B cell (primary cell): ENCODE results near the gene GNG7. TPM values are rescaled to one million over a fixed set of nuclear protein-coding genes. Genes with fewer than 3 reads are reported as not detected.

Experiments
- ATAC-seq: fragments of 200-7000 bp; cut with Tn5 transposase; one replicate; pipeline ENCODE4 v1.10.0; 2021; ENCODE audit warnings: low read depth, mild to moderate bottlenecking, moderate number of reproducible peaks, moderate library complexity
- CTCF ChIA-PET: fragments of 350-600 bp; sonication (Branson Sonifier 250); formaldehyde crosslinking; loops from one replicate; lab custom pipeline; 2021; ENCODE audit warnings: antibody characterized with exemption, inconsistent platforms; lab: Charles Lee
- POLR2A ChIA-PET: fragments of 350-600 bp; sonication (Branson Sonifier 250); formaldehyde crosslinking; loops from one replicate; lab custom pipeline; 2021; ENCODE audit warnings: antibody characterized with exemption; lab: Charles Lee
- DNase-seq: peaks from one replicate; pipeline ENCODE4 v3.0.0; 2013
- H2AFZ ChIP-seq: 2 replicates; pipeline ENCODE4 v1.6.1; 2012; ENCODE audit warnings: mild to moderate bottlenecking, low read depth, low read length; ENCODE audit not compliant: insufficient read depth, poor library complexity, severe bottlenecking
- H3K27ac ChIP-seq, 2 donors: 1 replicate in 1 of 2; 2 replicates in 1 of 2; pipeline ENCODE4 v1.5.1; 2012 to 2013; ENCODE audit warnings: low read length in 2 of 2, mild to moderate bottlenecking in 2 of 2, moderate library complexity in 1 of 2
- H3K27me3 ChIP-seq, 4 experiments: fragments of 200-600 bp in 1 of 4; sonication (generic) in 1 of 4; replicated peaks in 1 of 4; 1 replicate in 2 of 4; 2 replicates in 2 of 4; pipeline versions ENCODE4 v1.6.1 to v1.7.0; 2013 to 2016; ENCODE audit warnings: low read length in 3 of 4, mild to moderate bottlenecking in 2 of 4, mixed read lengths in 1 of 4, moderate library complexity in 1 of 4; ENCODE audit not compliant: insufficient read depth in 4 of 4, control insufficient read depth in 3 of 4; ENCODE audit errors: control extremely low read depth in 1 of 4
- H3K36me3 ChIP-seq, 2 experiments: replicated peaks in 1 of 2; 1 replicate in 1 of 2; 2 replicates in 1 of 2; pipeline versions ENCODE4 v1.6.1 to v1.7.1; 2013; ENCODE audit warnings: low read length in 1 of 2; ENCODE audit not compliant: insufficient read depth in 2 of 2, control insufficient read depth in 1 of 2; ENCODE audit errors: control extremely low read depth in 1 of 2, extremely low read depth in 1 of 2
- H3K4me1 ChIP-seq, 2 donors: fragments of 200-600 bp in 1 of 2; sonication (generic) in 1 of 2; 1 replicate in 1 of 2; 2 replicates in 1 of 2; pipeline versions ENCODE4 v1.5.1 to v1.6.1; 2013 to 2017; ENCODE audit warnings: low read length in 2 of 2; ENCODE audit not compliant: control insufficient read depth in 2 of 2, insufficient read depth in 2 of 2
- H3K4me2 ChIP-seq: replicated peaks from 2 replicates; pipeline ENCODE3; 2012; ENCODE audit warnings: mild to moderate bottlenecking, low read depth, low read length; ENCODE audit not compliant: poor library complexity, severe bottlenecking
- H3K4me3 ChIP-seq, 5 experiments: fragments of 200-600 bp in 1 of 5; sonication (generic) in 1 of 5; 1 replicate in 3 of 5; 2 replicates in 2 of 5; pipeline versions ENCODE4 v1.5.1 to v1.7.0; 2011 to 2016; ENCODE audit warnings: low read length in 4 of 5, mild to moderate bottlenecking in 4 of 5, low read depth in 2 of 5, control low read depth in 1 of 5, moderate library complexity in 1 of 5; ENCODE audit not compliant: insufficient read depth in 1 of 5; ENCODE audit errors: control extremely low read depth in 1 of 5, extremely low read depth in 1 of 5
- H3K79me2 ChIP-seq: fragments of 200-600 bp; sonication (generic); one replicate; pipeline ENCODE4 v1.6.0; 2016; ENCODE audit warnings: low read length; ENCODE audit not compliant: control insufficient read depth, insufficient read depth
- H3K9ac ChIP-seq: fragments of 200-600 bp; sonication (generic); 2 replicates; pipeline ENCODE4 v1.6.1; 2017; ENCODE audit warnings: mild to moderate bottlenecking, low read length, moderate library complexity
- H3K9me3 ChIP-seq, 3 donors: one replicate each; pipeline versions ENCODE4 v1.6.1 to v1.7.1; 2013; ENCODE audit warnings: low read length in 2 of 3; ENCODE audit not compliant: control insufficient read depth in 2 of 3, insufficient read depth in 1 of 3; ENCODE audit errors: control extremely low read depth in 1 of 3
- H4K20me1 ChIP-seq: 2 replicates; pipeline ENCODE4 v1.6.0; 2012; ENCODE audit warnings: mild to moderate bottlenecking, low read length; ENCODE audit not compliant: insufficient read depth, control insufficient read depth, poor library complexity, severe bottlenecking
- H3K27ac Mint-ChIP-seq: one replicate; pipeline ENCODE4 v1.8.0; 2021; ENCODE audit warnings: mixed read lengths
- H3K27me3 Mint-ChIP-seq: one replicate; pipeline ENCODE4 v1.8.0; 2021; ENCODE audit warnings: mixed read lengths
- H3K4me1 Mint-ChIP-seq: one replicate; pipeline ENCODE4 v1.8.0; 2021; ENCODE audit warnings: mixed read lengths
- H3K4me3 Mint-ChIP-seq: one replicate; pipeline ENCODE4 v1.8.0; 2021; ENCODE audit warnings: mixed read lengths
- H3K9me3 Mint-ChIP-seq: one replicate; pipeline ENCODE4 v1.8.0; 2022; ENCODE audit warnings: mixed read lengths; ENCODE audit not compliant: insufficient read depth
- EZH2 ChIP-seq: IDR thresholded peaks from 2 replicates; pipeline ENCODE4 v1.6.1; 2012; ENCODE audit warnings: borderline replicate concordance, low read depth, mild to moderate bottlenecking, moderate library complexity, low read length; ENCODE audit not compliant: insufficient read depth, poor library complexity, severe bottlenecking
- WGBS: methylation state at CpG from one replicate; pipeline ENCODE4 v1.1.5; 2013; ENCODE audit warnings: missing lambda C conversion rate; ENCODE audit not compliant: insufficient coverage; 5-methylcytosine and 5-hydroxymethylcytosine counted together
- intact Hi-C: fragments of 100-400 bp; cut with micrococcal nuclease; formaldehyde crosslinking; loops from one replicate; pipeline ENCODE4 v1.10.0; 2022
- polyA plus RNA-seq: library from polyadenylated mRNA; depleted of rRNA; stranded (reverse); fragments of >200 nt; gene quantifications from 2 replicates; pipeline ENCODE4 v1.2.3, GENCODE V29; 2012
- total RNA-seq, 2 donors: library from RNA; stranded (reverse); fragments of 120-200 nt in 1 of 2; gene quantifications; 1 replicate in 1 of 2; 2 replicates in 1 of 2; pipeline versions ENCODE4 v1.2.3 to v1.2.4, GENCODE V29; 2013 to 2022
- TF ChIP-seq, protein P1 (sequence below): fragments of 200-600 bp; IDR thresholded peaks from one replicate; pipeline ENCODE4 v1.8.0; 2022; ENCODE audit warnings: antibody characterized with exemption, mild to moderate bottlenecking

Gene GNG7
- total and polyA plus RNA-seq, 2 donors (not counting 1 experiment from before 2014, with no cell fraction given): 76.3 to 153 TPM

DNA sequence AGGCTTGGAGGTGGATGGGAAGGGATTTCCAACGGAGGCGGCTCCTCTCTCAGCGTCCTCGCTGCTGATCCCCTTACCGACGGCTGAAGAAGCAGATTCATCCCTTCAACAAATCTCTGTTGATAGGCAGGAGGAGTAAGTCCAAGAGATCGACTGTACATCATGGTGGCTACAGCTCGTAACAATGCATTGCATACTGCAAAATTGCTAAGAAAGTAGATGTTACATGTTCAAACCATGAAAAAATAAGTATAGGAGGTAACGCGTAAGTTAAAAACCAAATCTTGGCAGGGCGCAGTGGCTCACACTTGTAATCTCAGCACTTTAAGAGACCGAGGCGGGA lies 37.8 kb upstream of the GNG7 start:
- Mint-ChIP-seq H3K27ac (peak overlapping the region; percentile 81), H3K27me3 (peaks cover 10% of the 10 kb centered on the region), H3K9me3 (no peaks in the 10 kb centered on the region), H3K4me3 (peak overlapping the region; percentile 92), H3K4me1 (peaks cover 23% of the 10 kb centered on the region)
- intact Hi-C loops: loop anchor here (1.0 to 10.0 kb wide), 4 partner anchors 9 to 265 kb away; partner anchors contain the start of genes GADD45B, GNG7 and SGTA
- ATAC-seq: no peak
- peak overlapping the region; percentile 76 for H2AFZ ChIP-seq
- no peaks in the 10 kb centered on the region for H3K27me3 ChIP-seq
- H3K9ac ChIP-seq: peak overlapping the region; percentile 94
- DNase-seq: no peak
- H3K9me3 ChIP-seq: peaks cover 0 to 12% (median 0%) of the 10 kb centered on the region in 3 donors
- no peak overlapping the region for H3K27ac ChIP-seq
- H4K20me1 ChIP-seq: peaks cover 13% of the 10 kb centered on the region
- TF ChIP-seq, protein P1, sequence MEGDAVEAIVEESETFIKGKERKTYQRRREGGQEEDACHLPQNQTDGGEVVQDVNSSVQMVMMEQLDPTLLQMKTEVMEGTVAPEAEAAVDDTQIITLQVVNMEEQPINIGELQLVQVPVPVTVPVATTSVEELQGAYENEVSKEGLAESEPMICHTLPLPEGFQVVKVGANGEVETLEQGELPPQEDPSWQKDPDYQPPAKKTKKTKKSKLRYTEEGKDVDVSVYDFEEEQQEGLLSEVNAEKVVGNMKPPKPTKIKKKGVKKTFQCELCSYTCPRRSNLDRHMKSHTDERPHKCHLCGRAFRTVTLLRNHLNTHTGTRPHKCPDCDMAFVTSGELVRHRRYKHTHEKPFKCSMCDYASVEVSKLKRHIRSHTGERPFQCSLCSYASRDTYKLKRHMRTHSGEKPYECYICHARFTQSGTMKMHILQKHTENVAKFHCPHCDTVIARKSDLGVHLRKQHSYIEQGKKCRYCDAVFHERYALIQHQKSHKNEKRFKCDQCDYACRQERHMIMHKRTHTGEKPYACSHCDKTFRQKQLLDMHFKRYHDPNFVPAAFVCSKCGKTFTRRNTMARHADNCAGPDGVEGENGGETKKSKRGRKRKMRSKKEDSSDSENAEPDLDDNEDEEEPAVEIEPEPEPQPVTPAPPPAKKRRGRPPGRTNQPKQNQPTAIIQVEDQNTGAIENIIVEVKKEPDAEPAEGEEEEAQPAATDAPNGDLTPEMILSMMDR: no peak
- TF ChIP-seq EZH2: no peak
- peak overlapping the region; percentile 94 for H3K4me2 ChIP-seq
- ChIA-PET CTCF (interaction anchor here (1.1 to 2.6 kb wide), 2 partner anchors 42 to 92 kb away, joined by 3 to 20 read pairs; no protein-coding TSS in a partner anchor), POLR2A (interaction anchor here (0.7 kb wide), 1 partner anchor 38 kb away, joined by 4 read pairs; the partner anchor contains the start of gene GNG7)
- peaks cover 5 to 19% of the 10 kb centered on the region in 2 experiments for H3K36me3 ChIP-seq
- H3K4me3 ChIP-seq: no peak overlapping the region
- H3K4me1 ChIP-seq: peaks cover 10 to 18% of the 10 kb centered on the region in 2 donors
- H3K79me2 ChIP-seq: peaks cover 30% of the 10 kb centered on the region
- WGBS: 67% methylated on average over 8 of the region's 13 CpGs
